ENCODE measurements around the gene CCDC172.

DNA sequence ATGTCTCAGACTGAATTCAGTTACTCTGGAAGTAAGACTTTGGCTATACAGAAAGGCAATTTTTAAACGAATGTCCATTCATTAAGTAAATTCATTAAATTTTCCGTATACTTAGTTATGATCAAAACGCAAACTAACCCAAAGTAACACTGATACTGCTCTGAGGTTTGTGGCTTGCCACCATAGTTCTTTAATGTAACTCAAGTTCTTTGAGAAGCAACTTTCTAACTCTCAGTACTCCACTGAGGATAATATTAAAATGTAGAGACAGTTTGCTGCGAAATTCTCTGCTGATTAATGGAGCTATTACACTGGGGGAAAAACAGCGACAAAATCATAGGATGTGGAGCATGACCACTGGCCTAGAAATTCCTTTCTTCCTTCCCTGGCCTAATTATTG is 58.0 kb downstream of the CCDC172 start:
- TF ChIP-seq, protein P1, sequence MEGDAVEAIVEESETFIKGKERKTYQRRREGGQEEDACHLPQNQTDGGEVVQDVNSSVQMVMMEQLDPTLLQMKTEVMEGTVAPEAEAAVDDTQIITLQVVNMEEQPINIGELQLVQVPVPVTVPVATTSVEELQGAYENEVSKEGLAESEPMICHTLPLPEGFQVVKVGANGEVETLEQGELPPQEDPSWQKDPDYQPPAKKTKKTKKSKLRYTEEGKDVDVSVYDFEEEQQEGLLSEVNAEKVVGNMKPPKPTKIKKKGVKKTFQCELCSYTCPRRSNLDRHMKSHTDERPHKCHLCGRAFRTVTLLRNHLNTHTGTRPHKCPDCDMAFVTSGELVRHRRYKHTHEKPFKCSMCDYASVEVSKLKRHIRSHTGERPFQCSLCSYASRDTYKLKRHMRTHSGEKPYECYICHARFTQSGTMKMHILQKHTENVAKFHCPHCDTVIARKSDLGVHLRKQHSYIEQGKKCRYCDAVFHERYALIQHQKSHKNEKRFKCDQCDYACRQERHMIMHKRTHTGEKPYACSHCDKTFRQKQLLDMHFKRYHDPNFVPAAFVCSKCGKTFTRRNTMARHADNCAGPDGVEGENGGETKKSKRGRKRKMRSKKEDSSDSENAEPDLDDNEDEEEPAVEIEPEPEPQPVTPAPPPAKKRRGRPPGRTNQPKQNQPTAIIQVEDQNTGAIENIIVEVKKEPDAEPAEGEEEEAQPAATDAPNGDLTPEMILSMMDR (tag by site-specific recombination; IDR thresholded peaks at IDR 0.05), result no peak
- TF ChIP-seq, protein P2, sequence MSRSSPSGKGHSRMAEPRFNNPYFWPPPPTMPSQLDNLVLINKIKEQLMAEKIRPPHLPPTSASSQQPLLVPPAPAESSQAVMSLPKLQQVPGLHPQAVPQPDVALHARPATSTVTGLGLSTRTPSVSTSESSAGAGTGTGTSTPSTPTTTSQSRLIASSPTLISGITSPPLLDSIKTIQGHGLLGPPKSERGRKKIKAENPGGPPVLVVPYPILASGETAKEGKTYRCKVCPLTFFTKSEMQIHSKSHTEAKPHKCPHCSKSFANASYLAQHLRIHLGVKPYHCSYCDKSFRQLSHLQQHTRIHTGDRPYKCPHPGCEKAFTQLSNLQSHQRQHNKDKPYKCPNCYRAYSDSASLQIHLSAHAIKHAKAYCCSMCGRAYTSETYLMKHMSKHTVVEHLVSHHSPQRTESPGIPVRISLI (tag by site-specific recombination; IDR thresholded peaks at IDR 0.05), result no peak
- TF ChIP-seq ZNF529 (tag by site-specific recombination; IDR thresholded peaks at IDR 0.05; ENCODE audit: insufficient replicate concordance) (no peak), ZNF274 (IDR thresholded peaks at IDR 0.05; ENCODE audit: low read length) (no peak), ZNF274 (tag by site-specific recombination; IDR thresholded peaks at IDR 0.05; ENCODE audit: borderline replicate concordance) (no peak), ZNF76 (tag by site-specific recombination; IDR thresholded peaks at IDR 0.05; ENCODE audit: borderline replicate concordance, low read depth) (no peak), ATF2 (tag by site-specific recombination; IDR thresholded peaks at IDR 0.05; ENCODE audit: low read depth) (no peak), ZNF184 (tag by site-specific recombination; IDR thresholded peaks at IDR 0.05) (no peak), KLF9 (tag by site-specific recombination; IDR thresholded peaks at IDR 0.05; ENCODE audit: low read depth) (no peak), ZNF223 (tag by site-specific recombination; IDR thresholded peaks at IDR 0.05) (no peak)

All from HEK293 (cell line).